ENCODE data around the gene MYO1D. TPM values are rescaled to one million over a fixed set of nuclear protein-coding genes. Genes with fewer than 3 reads are reported as not detected.

The MYO1D gene
- total RNA-seq, 2 experiments from 2014 or later, result 0.09 to 0.89 TPM

GRCh38 chr17:32536736-32537643 lies 339.9 kb downstream of the MYO1D start:
- BruUV-seq (replicated peaks), result no TSS peak
- TF ChIP-seq EZH2phosphoT487 (IDR thresholded peaks at IDR 0.05; ENCODE audit: borderline replicate concordance, low read depth, low read length), result no peak
- TF ChIP-seq, protein P1, sequence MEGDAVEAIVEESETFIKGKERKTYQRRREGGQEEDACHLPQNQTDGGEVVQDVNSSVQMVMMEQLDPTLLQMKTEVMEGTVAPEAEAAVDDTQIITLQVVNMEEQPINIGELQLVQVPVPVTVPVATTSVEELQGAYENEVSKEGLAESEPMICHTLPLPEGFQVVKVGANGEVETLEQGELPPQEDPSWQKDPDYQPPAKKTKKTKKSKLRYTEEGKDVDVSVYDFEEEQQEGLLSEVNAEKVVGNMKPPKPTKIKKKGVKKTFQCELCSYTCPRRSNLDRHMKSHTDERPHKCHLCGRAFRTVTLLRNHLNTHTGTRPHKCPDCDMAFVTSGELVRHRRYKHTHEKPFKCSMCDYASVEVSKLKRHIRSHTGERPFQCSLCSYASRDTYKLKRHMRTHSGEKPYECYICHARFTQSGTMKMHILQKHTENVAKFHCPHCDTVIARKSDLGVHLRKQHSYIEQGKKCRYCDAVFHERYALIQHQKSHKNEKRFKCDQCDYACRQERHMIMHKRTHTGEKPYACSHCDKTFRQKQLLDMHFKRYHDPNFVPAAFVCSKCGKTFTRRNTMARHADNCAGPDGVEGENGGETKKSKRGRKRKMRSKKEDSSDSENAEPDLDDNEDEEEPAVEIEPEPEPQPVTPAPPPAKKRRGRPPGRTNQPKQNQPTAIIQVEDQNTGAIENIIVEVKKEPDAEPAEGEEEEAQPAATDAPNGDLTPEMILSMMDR (conservative IDR thresholded peaks at IDR 0.05; ENCODE audit: low read length), result no peak
- intact Hi-C loops (cut with micrococcal nuclease; ENCODE audit: unreplicated experiment), result no loop called here
- no peak overlapping the region for H2AFZ ChIP-seq (ENCODE audit: low read length)
- H3K4me1 ChIP-seq (ENCODE audit: insufficient read depth, low read length, poor library complexity, severe bottlenecking), result no peaks in the 10 kb centered on the region
- H3K4me2 ChIP-seq (ENCODE audit: low read length), result no peak overlapping the region
- H3K36me3 ChIP-seq (ENCODE audit: insufficient read depth, low read length), result no peaks in the 10 kb centered on the region
- H3K9me3 ChIP-seq (ENCODE audit: low read length), result no peaks in the 10 kb centered on the region
- no peaks in the 10 kb centered on the region for H4K20me1 ChIP-seq (ENCODE audit: insufficient read depth, low read length)
- no peak overlapping the region for H3K27ac ChIP-seq (ENCODE audit: low read depth, low read length, poor library complexity, severe bottlenecking)
- no peaks in the 10 kb centered on the region for H3K79me2 ChIP-seq (ENCODE audit: insufficient read depth, low read depth, low read length)
- ChIA-PET CTCF (ENCODE audit: unreplicated experiment) (no interaction called here), POLR2A (interaction anchor here (0.6 kb wide), 1 partner anchor 123 kb away, joined by 3 read pairs; no protein-coding TSS in a partner anchor)
- H3K4me3 ChIP-seq (ENCODE audit: low read depth, low read length, poor library complexity, severe bottlenecking), result no peak overlapping the region
- no peaks in the 10 kb centered on the region for H3K9me2 ChIP-seq (ENCODE audit: insufficient read depth, low read length)
- no peak for DNase-seq (ENCODE audit: low spot score)

DNA sequence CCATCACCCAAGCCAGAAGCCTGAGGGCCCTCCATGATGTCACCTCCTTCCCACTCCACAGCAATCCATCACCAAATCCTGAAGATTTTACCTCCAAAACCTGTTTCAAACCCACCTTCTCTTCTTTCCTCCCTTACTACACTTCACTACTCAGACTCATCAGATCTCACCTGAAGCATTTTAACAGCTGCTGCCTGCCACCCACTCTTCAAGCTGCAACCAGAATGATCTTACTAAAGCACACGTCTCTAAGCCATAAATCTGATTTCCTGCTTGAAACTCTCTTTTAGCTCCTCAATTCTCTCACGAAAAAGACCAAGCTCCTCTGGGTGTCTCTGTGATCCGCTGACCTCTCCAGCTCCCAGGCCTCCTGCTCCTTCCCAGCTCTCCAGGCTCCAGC lies 343.6 kb downstream of the MYO1D start:
- no TSS peak for BruUV-seq (replicated peaks)
- no peaks in the 10 kb centered on the region for H3K4me1 ChIP-seq (ENCODE audit: insufficient read depth, low read length, poor library complexity, severe bottlenecking)
- H4K20me1 ChIP-seq (ENCODE audit: insufficient read depth, low read length), result no peaks in the 10 kb centered on the region
- no peak overlapping the region for H2AFZ ChIP-seq (ENCODE audit: low read length)
- H3K4me3 ChIP-seq (ENCODE audit: low read depth, low read length, poor library complexity, severe bottlenecking), result no peak overlapping the region
- H3K36me3 ChIP-seq (ENCODE audit: insufficient read depth, low read length), result no peaks in the 10 kb centered on the region
- no peak for TF ChIP-seq EZH2phosphoT487 (IDR thresholded peaks at IDR 0.05; ENCODE audit: borderline replicate concordance, low read depth, low read length)
- TF ChIP-seq, protein P1 (conservative IDR thresholded peaks at IDR 0.05; ENCODE audit: low read length), result no peak
- H3K27ac ChIP-seq (ENCODE audit: low read depth, low read length, poor library complexity, severe bottlenecking), result no peak overlapping the region
- intact Hi-C loops (cut with micrococcal nuclease; ENCODE audit: unreplicated experiment), result no loop called here
- no peak overlapping the region for H3K4me2 ChIP-seq (ENCODE audit: low read length)
- ChIA-PET POLR2A (interaction anchor here (0.8 kb wide), 1 partner anchor 8 kb away, joined by 4 read pairs; no protein-coding TSS in a partner anchor), CTCF (ENCODE audit: unreplicated experiment) (no interaction called here)
- no peaks in the 10 kb centered on the region for H3K9me3 ChIP-seq (ENCODE audit: low read length)
- no peaks in the 10 kb centered on the region for H3K79me2 ChIP-seq (ENCODE audit: insufficient read depth, low read depth, low read length)
- H3K9me2 ChIP-seq (ENCODE audit: insufficient read depth, low read length), result no peaks in the 10 kb centered on the region
- DNase-seq (ENCODE audit: low spot score), result no peak

GRCh38 chr17:32529604-32530003 lies 347.3 kb downstream of the MYO1D start:
- CTCF ChIA-PET (ENCODE audit: unreplicated experiment), result no interaction called here
- H3K36me3 ChIP-seq (ENCODE audit: insufficient read depth, low read length), result no peaks in the 10 kb centered on the region
- TF ChIP-seq, protein P1 (conservative IDR thresholded peaks at IDR 0.05; ENCODE audit: low read length), result no peak
- no peak for TF ChIP-seq EZH2phosphoT487 (IDR thresholded peaks at IDR 0.05; ENCODE audit: borderline replicate concordance, low read depth, low read length)
- POLR2A ChIA-PET, result no interaction called here
- no peaks in the 10 kb centered on the region for H3K9me3 ChIP-seq (ENCODE audit: low read length)
- H3K4me3 ChIP-seq (ENCODE audit: low read depth, low read length, poor library complexity, severe bottlenecking), result no peak overlapping the region
- no peaks in the 10 kb centered on the region for H3K9me2 ChIP-seq (ENCODE audit: insufficient read depth, low read length)
- BruUV-seq (replicated peaks), result no TSS peak
- DNase-seq (ENCODE audit: low spot score), result no peak
- H3K27ac ChIP-seq (ENCODE audit: low read depth, low read length, poor library complexity, severe bottlenecking), result no peak overlapping the region
- no peaks in the 10 kb centered on the region for H3K79me2 ChIP-seq (ENCODE audit: insufficient read depth, low read depth, low read length)
- peaks cover 8% of the 10 kb centered on the region for H3K4me1 ChIP-seq (ENCODE audit: insufficient read depth, low read length, poor library complexity, severe bottlenecking)
- H3K4me2 ChIP-seq (ENCODE audit: low read length), result no peak overlapping the region
- intact Hi-C loops (cut with micrococcal nuclease; ENCODE audit: unreplicated experiment), result no loop called here
- H4K20me1 ChIP-seq (ENCODE audit: insufficient read depth, low read length), result no peaks in the 10 kb centered on the region
- H2AFZ ChIP-seq (ENCODE audit: low read length), result no peak overlapping the region
